HG03521 (cell line): Measurements from ENCODE around the gene OPRM1.
"Not testable (repeated sequence)": the region's sequence is repeated elsewhere in the genome, so short reads cannot be mapped to it uniquely, and the experiment has no call there.

Source experiments
- ATAC-seq: cut with Tn5 transposase; IDR thresholded peaks from one replicate; pipeline ENCODE4 v1.9.1; 2021; ENCODE audit warnings: mild to moderate bottlenecking, moderate library complexity; ENCODE audit not compliant: unreplicated experiment

OPRM1 gene

GRCh38 chr6:154139892-154140291, 100.9 kb downstream of the OPRM1 start:
- no peak for ATAC-seq

- ATAC-seq = no peak
Measured at GRCh38 chr6:154140743-154141142, 101.7 kb downstream of the OPRM1 start.

GRCh38 chr6:154143753-154144152, 104.7 kb downstream of the OPRM1 start:
- no peak for ATAC-seq

GRCh38 chr6:154154389-154154967, 115.4 kb downstream of the OPRM1 start:
- no peak for ATAC-seq

- ATAC-seq = peak; percentile 62
Measured at GRCh38 chr6:154156135-154156896, 117.3 kb downstream of the OPRM1 start.

GRCh38 chr6:154157082-154157481, 118.0 kb downstream of the OPRM1 start:
- ATAC-seq = peak; percentile 38

- no peak for ATAC-seq
Measured at GRCh38 chr6:154157706-154158105, 118.7 kb downstream of the OPRM1 start.

- no peak for ATAC-seq
Measured at GRCh38 chr6:154159126-154159525, 120.1 kb downstream of the OPRM1 start.

GRCh38 chr6:154161689-154162088, 122.6 kb downstream of the OPRM1 start:
- peak; percentile 65 for ATAC-seq

GRCh38 chr6:154164397-154164796, 125.4 kb downstream of the OPRM1 start:
- no peak for ATAC-seq

- no peak for ATAC-seq
Measured at GRCh38 chr6:154165478-154165877, 126.4 kb downstream of the OPRM1 start.

- ATAC-seq = no peak
Measured at GRCh38 chr6:154166140-154166539, 127.1 kb downstream of the OPRM1 start.

- no peak for ATAC-seq
Measured at GRCh38 chr6:154167126-154167525, 128.1 kb downstream of the OPRM1 start.

- ATAC-seq = no peak
Measured at GRCh38 chr6:154169193-154169847, 130.3 kb downstream of the OPRM1 start.

- ATAC-seq = no peak
Measured at GRCh38 chr6:154170106-154170505, 131.1 kb downstream of the OPRM1 start.

- not testable (repeated sequence) for ATAC-seq
Measured at GRCh38 chr6:154172393-154172792, 133.4 kb downstream of the OPRM1 start.

- ATAC-seq = no peak
Measured at GRCh38 chr6:154179434-154179833, 140.4 kb downstream of the OPRM1 start.

- no peak for ATAC-seq
Measured at GRCh38 chr6:154187203-154187602, 148.2 kb downstream of the OPRM1 start.

GRCh38 chr6:154187714-154188113, 148.7 kb downstream of the OPRM1 start:
- ATAC-seq = no peak

GRCh38 chr6:154196333-154196885, 157.4 kb downstream of the OPRM1 start:
- no peak for ATAC-seq

GRCh38 chr6:154197196-154197860, 158.3 kb downstream of the OPRM1 start:
- ATAC-seq = no peak
